Amniotic epithelial cell (primary cell): Measurements from ENCODE around the gene SLC20A1.
A peak's percentile ranks its signal among the peaks of the same experiment; 100 is the strongest.

Experiments used
- DNase-seq: peaks from one replicate; pipeline ENCODE4 v3.0.0-alpha.2; 2010; ENCODE audit warnings: low read depth

SLC20A1 gene

GRCh38 chr2:112709703-112710102 is 64.0 kb downstream of the SLC20A1 start:
- no peak for DNase-seq

GRCh38 chr2:112710956-112711750 is 65.4 kb downstream of the SLC20A1 start:
- no peak for DNase-seq

- no peak for DNase-seq
These were observed 66.7 kb downstream of the SLC20A1 start for GRCh38 chr2:112712465-112712864.

- peak; percentile 80 for DNase-seq
These were observed 67.3 kb downstream of the SLC20A1 start for GRCh38 chr2:112712903-112713584.
